WERI-Rb-1 (cell line): Measurements from ENCODE around the gene EPHA2.

Source experiments
- DNase-seq: peaks from one replicate; pipeline ENCODE4 v3.0.0-alpha.2; 2020
- H3K27ac ChIP-seq: fragments of 250-450 bp; sonication (Bioruptor Pico); 2 replicates; pipeline ENCODE4 v1.5.1; 2020; ENCODE audit warnings: mild to moderate bottlenecking, moderate library complexity
- H3K27me3 ChIP-seq: fragments of 250-450 bp; sonication (Bioruptor Pico); 2 replicates; pipeline ENCODE4 v1.5.1; 2021; ENCODE audit warnings: mild to moderate bottlenecking, low read depth, moderate library complexity; ENCODE audit not compliant: insufficient read depth, severe bottlenecking
- H3K36me3 ChIP-seq: fragments of 250-450 bp; sonication (Bioruptor Pico); 2 replicates; pipeline ENCODE4 v1.5.1; 2020; ENCODE audit warnings: mild to moderate bottlenecking, moderate library complexity
- H3K4me3 ChIP-seq: 2 replicates; pipeline ENCODE4 v1.5.1; 2011; ENCODE audit warnings: low read depth, mild to moderate bottlenecking, control low read depth, low read length
- H3K9me3 ChIP-seq: fragments of 250-450 bp; sonication (Bioruptor Pico); 2 replicates; pipeline ENCODE4 v1.5.1; 2021; ENCODE audit warnings: mild to moderate bottlenecking, moderate library complexity; ENCODE audit not compliant: severe bottlenecking
- TF ChIP-seq, protein P1 (sequence below): IDR thresholded peaks from 2 replicates; pipeline ENCODE4 v1.5.1; 2011; ENCODE audit warnings: low read depth, mild to moderate bottlenecking, control low read depth, inconsistent platforms, low read length

Gene EPHA2

DNA sequence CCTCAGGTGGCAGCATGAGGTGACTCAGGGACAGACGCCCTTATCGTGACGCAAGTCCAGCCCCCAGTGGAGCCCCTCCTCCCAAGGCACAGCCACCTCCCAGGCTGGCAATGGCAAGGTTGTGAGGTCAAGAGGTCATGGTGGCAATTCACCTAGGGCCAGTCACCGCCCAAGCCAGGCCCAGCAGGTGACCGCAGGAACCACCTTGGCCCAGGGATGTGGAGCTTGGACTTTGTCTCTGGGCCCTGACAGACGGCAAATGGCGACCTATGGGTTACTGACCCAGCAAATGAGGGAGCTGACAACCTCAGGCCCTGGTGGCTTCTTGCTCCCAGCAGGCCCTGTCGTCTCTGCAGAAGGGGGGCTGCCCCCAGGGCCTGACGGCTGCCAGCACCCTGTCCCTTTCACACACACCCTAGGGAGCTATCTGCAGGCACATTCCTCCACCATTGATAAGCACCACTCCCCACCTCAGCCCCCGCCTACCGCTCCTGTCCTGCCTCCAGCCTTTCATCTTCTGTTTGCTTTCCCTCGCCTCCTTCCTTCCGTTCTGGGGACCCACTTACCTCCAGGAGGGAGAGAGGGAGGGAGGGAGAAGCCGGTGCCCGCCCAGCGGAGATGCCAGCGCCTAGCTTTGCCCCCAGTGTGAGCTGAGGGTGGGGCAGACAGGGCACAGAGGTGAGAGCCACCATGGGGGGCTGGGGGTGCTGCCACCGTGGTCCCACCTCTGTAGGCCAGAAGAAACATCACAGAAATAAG lies 12.1 kb downstream of the EPHA2 start:
- no peak for DNase-seq
- Histone ChIP-seq H3K36me3 (no peaks in the 10 kb centered on the region), H3K27ac (no peak overlapping the region), H3K4me3 (no peak overlapping the region), H3K27me3 (no peaks in the 10 kb centered on the region), H3K9me3 (no peaks in the 10 kb centered on the region)
- TF ChIP-seq, protein P1, sequence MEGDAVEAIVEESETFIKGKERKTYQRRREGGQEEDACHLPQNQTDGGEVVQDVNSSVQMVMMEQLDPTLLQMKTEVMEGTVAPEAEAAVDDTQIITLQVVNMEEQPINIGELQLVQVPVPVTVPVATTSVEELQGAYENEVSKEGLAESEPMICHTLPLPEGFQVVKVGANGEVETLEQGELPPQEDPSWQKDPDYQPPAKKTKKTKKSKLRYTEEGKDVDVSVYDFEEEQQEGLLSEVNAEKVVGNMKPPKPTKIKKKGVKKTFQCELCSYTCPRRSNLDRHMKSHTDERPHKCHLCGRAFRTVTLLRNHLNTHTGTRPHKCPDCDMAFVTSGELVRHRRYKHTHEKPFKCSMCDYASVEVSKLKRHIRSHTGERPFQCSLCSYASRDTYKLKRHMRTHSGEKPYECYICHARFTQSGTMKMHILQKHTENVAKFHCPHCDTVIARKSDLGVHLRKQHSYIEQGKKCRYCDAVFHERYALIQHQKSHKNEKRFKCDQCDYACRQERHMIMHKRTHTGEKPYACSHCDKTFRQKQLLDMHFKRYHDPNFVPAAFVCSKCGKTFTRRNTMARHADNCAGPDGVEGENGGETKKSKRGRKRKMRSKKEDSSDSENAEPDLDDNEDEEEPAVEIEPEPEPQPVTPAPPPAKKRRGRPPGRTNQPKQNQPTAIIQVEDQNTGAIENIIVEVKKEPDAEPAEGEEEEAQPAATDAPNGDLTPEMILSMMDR: no peak

DNA sequence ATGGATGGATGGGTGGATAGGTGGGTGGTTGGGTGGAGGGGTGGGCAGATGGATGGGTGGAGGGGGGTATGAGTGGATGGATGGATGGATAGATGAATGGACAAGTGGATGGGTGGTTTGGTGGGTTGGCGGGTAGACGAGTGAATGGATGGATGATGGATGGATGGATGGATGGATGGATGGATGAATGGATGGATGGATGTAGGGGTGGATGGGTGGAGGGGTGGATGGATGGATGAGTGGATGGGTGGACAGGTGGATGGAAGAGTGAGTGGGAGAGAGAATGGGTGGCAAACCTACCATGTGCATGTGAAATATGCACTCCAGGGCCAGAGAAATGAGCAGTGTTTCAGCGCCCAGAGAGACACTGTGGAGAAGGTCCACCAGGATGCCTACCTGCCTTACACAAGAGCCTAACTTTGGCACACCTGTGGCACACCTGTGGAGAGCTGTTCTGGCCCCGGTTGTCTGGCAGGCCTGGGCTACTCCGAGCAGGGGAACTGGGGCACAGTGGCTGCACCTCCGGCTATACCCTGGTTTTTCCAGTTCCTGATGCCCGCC lies 12.8 kb downstream of the EPHA2 start:
- no peak overlapping the region for H3K27ac ChIP-seq
- H3K4me3 ChIP-seq: no peak overlapping the region
- no peaks in the 10 kb centered on the region for H3K36me3 ChIP-seq

DNA sequence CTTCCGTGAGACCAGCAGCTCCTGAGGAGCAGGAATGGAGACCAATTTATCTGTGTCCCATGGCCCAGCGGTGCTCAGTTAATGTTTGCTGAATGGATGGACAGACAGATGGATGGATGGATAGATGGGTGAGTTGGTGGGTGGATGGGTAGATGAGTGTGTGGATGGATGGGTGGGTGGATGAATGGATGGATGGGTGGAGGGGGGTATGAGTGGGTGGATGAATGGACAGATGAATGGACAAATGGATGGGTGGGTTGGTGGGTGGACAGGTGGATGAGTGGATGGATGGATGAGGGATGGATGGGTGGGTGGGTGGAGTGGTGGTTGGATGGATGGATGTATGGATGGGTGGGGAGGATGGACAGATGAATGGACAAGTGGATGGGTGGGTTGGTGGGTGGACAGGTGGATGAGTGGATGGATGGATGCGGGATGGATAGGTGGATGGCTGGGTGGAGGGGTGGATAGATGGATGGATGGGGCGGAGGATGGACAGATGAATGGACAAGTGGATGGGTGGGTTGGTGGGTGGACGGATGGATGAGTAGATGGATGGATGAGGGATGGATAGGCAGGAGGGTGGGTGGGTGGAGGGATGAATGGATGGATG lies 13.4 kb downstream of the EPHA2 start:
- Histone ChIP-seq H3K27ac (no peak overlapping the region), H3K9me3 (no peaks in the 10 kb centered on the region), H3K4me3 (no peak overlapping the region), H3K36me3 (no peaks in the 10 kb centered on the region), H3K27me3 (no peaks in the 10 kb centered on the region)
- TF ChIP-seq, protein P1: no peak
- no peak for DNase-seq

More for the DNA sequence above, 12.8 kb downstream of the EPHA2 start:
- H3K27me3 ChIP-seq: no peaks in the 10 kb centered on the region
- TF ChIP-seq, protein P1: no peak
- DNase-seq: no peak
- H3K9me3 ChIP-seq: no peaks in the 10 kb centered on the region

DNA sequence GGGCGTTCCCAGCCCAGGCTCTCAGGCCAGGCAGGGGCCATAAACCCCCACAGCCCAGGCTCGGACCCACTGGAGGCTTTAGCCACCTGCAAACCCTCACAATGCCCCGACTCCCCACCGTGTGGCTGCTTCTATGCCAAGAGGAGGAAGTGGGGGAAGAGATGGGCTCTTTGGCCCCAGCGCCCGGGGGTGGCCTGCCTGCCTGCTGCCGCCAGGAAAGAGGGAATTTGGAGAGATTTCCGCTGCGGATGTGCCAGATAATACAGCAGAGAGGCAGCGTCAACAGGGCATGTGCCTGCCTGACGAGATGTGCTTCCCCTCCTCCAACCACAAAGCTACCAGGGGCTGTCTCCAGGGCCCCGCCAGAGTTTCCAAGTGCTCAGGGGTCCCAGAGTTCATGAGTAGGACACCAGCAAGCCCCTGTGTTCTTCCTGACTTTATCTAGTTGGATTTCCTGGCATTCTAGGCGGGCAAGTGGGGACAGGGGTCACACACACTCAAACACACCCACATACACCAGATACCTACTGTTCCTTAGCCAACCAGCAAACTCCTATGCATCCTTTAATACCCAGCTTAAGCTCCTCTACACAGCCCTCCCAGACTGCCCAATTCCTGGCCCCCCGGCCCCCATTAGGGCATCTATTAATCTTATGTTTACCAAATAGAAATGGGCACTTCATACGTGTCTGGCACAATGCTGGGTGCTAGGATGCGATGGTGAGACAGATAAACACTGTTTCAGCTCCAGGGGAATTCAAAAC lies 14.1 kb downstream of the EPHA2 start:
- TF ChIP-seq, protein P1: no peak
- Histone ChIP-seq H3K9me3 (no peaks in the 10 kb centered on the region), H3K27me3 (no peaks in the 10 kb centered on the region), H3K36me3 (no peaks in the 10 kb centered on the region), H3K27ac (no peak overlapping the region), H3K4me3 (no peak overlapping the region)
- no peak for DNase-seq

DNA sequence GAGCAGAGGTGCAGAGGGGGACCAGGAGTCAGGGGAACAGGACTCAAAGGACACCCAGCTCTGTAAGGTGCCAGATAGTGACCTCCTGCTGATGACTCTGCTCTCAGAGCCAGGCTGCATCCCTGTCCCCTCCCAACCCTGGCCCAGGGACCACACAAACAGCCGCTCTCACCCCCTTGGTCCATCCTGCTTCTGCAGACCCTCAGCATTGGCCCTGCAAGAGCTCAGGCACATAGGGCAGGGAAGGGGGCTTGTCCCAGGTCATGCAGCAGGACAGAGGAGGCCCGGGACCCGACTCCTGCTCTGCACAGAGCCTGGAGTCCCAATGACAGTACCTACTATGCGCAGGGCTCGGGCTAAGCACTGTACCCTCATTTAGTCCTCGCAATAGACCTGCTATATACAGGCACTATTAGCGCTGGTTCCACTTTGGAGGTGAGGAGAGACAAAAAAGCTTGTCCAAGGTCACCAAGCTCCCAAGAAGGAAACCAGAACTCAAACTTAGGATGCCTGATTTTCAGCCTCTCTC lies 15.7 kb downstream of the EPHA2 start:
- Histone ChIP-seq H3K4me3 (no peak overlapping the region), H3K36me3 (no peaks in the 10 kb centered on the region), H3K9me3 (no peaks in the 10 kb centered on the region), H3K27me3 (no peaks in the 10 kb centered on the region), H3K27ac (no peak overlapping the region)
- TF ChIP-seq, protein P1: no peak
- no peak for DNase-seq
